HEK293 (cell line): ENCODE results near the gene TTC13.

Source experiments
- CTCF ChIA-PET: fragments of 350-600 bp; formaldehyde crosslinking; extraction: SDS; loops from one replicate; lab custom pipeline; 2021; ENCODE audit warnings: antibody characterized with exemption; lab: Yijun Ruan, JAX
- POLR2A ChIA-PET: fragments of 300-600 bp; formaldehyde crosslinking; extraction: SDS; loops from one replicate; lab custom pipeline; 2020; ENCODE audit warnings: antibody characterized with exemption, inconsistent platforms; lab: Yijun Ruan, JAX
- H3K27ac ChIP-seq: fragments of 200-500 bp; sonication (Bioruptor generic); 2 replicates; pipeline ENCODE4 v1.5.1; 2014; ENCODE audit warnings: low read depth, low read length, control low read depth, inconsistent platforms; ENCODE audit errors: extremely low read depth
- H3K36me3 ChIP-seq, 2 experiments: fragments of 200-500 bp in 1 of 2; sonication (Bioruptor generic) in 1 of 2; 1 replicate in 1 of 2; 2 replicates in 1 of 2; pipeline ENCODE4 v1.5.1; 2014 to 2017; ENCODE audit warnings: inconsistent platforms in 2 of 2, low read length in 2 of 2; ENCODE audit not compliant: control insufficient read depth in 2 of 2, insufficient read depth in 1 of 2
- H3K4me1 ChIP-seq: fragments of 200-500 bp; sonication (Bioruptor generic); 2 replicates; pipeline ENCODE4 v1.5.1; 2014; ENCODE audit warnings: mild to moderate bottlenecking, low read length, inconsistent platforms; ENCODE audit not compliant: control insufficient read depth, insufficient read depth
- H3K4me3 ChIP-seq: 2 replicates; pipeline ENCODE4 v1.5.1; 2011; ENCODE audit warnings: low read depth, mild to moderate bottlenecking, control low read depth, low read length, moderate library complexity
- H3K9me3 ChIP-seq: fragments of 200-500 bp; sonication (Bioruptor generic); 2 replicates; pipeline ENCODE4 v1.5.1; 2014; ENCODE audit warnings: low read depth, low read length, inconsistent platforms; ENCODE audit not compliant: control insufficient read depth, insufficient read depth
- GLI4 ChIP-seq: fragments of 450-650 bp; formaldehyde crosslinking; IDR thresholded peaks from 2 replicates; pipeline ENCODE4 v1.5.1; 2016; ENCODE audit warnings: missing biosample characterization, missing genetic modification characterization
- KLF7 ChIP-seq: fragments of 450-650 bp; formaldehyde crosslinking; IDR thresholded peaks from 2 replicates; pipeline ENCODE4 v1.5.1; 2016; ENCODE audit warnings: missing biosample characterization, missing genetic modification characterization, borderline replicate concordance
- RBAK ChIP-seq: fragments of 450-650 bp; formaldehyde crosslinking; IDR thresholded peaks from 2 replicates; pipeline ENCODE4 v1.5.1; 2016; ENCODE audit warnings: missing biosample characterization, missing genetic modification characterization
- ZNF132 ChIP-seq: fragments of 450-650 bp; formaldehyde crosslinking; IDR thresholded peaks from 2 replicates; pipeline ENCODE4 v1.5.1; 2017; ENCODE audit warnings: missing biosample characterization, missing genetic modification characterization, borderline replicate concordance
- ZNF202 ChIP-seq: fragments of 450-650 bp; formaldehyde crosslinking; IDR thresholded peaks from 2 replicates; pipeline ENCODE4 v1.5.1; 2016; ENCODE audit warnings: missing biosample characterization, missing genetic modification characterization, borderline replicate concordance
- ZNF530 ChIP-seq: fragments of 450-650 bp; formaldehyde crosslinking; IDR thresholded peaks from 2 replicates; pipeline ENCODE4 v1.5.1; 2016; ENCODE audit warnings: low read depth, missing biosample characterization, missing genetic modification characterization
- ZNF549 ChIP-seq: fragments of 450-650 bp; IDR thresholded peaks from 2 replicates; pipeline ENCODE4 v1.5.1; 2018; ENCODE audit warnings: missing biosample characterization, missing genetic modification characterization, mild to moderate bottlenecking, inconsistent platforms, moderate library complexity
- ZNF600 ChIP-seq: fragments of 450-650 bp; formaldehyde crosslinking; IDR thresholded peaks from 2 replicates; pipeline ENCODE4 v1.5.1; 2016; ENCODE audit warnings: missing biosample characterization, missing genetic modification characterization
- ZNF623 ChIP-seq: fragments of 450-650 bp; formaldehyde crosslinking; IDR thresholded peaks from 2 replicates; pipeline ENCODE4 v1.5.1; 2016; ENCODE audit warnings: missing biosample characterization, missing genetic modification characterization
- ZNF664 ChIP-seq: fragments of 450-650 bp; formaldehyde crosslinking; IDR thresholded peaks from 2 replicates; pipeline ENCODE4 v1.5.1; 2016; ENCODE audit warnings: missing biosample characterization, missing genetic modification characterization
- ZNF776 ChIP-seq: fragments of 450-650 bp; formaldehyde crosslinking; IDR thresholded peaks from 2 replicates; pipeline ENCODE4 v1.5.0; 2017; ENCODE audit warnings: missing biosample characterization, missing genetic modification characterization, borderline replicate concordance
- ZNF777 ChIP-seq: fragments of 450-650 bp; formaldehyde crosslinking; IDR thresholded peaks from 2 replicates; pipeline ENCODE4 v1.5.1; 2017; ENCODE audit warnings: missing biosample characterization, missing genetic modification characterization, borderline replicate concordance
- TF ChIP-seq, protein P1 (sequence below): fragments of 450-650 bp; formaldehyde crosslinking; optimal IDR thresholded peaks from 2 replicates; pipeline ENCODE3; 2016; ENCODE audit warnings: missing biosample characterization, mild to moderate bottlenecking, missing genetic modification characterization
- TF ChIP-seq, protein P2 (sequence below): fragments of 450-650 bp; formaldehyde crosslinking; IDR thresholded peaks from 2 replicates; pipeline ENCODE4 v1.5.1; 2016; ENCODE audit warnings: missing biosample characterization, missing genetic modification characterization
- TF ChIP-seq, protein P3 (sequence below): fragments of 450-650 bp; formaldehyde crosslinking; IDR thresholded peaks from 2 replicates; pipeline ENCODE4 v1.5.1; 2017; ENCODE audit warnings: missing biosample characterization, missing genetic modification characterization
- TF ChIP-seq, protein P4 (sequence below): fragments of 450-650 bp; formaldehyde crosslinking; IDR thresholded peaks from 2 replicates; pipeline ENCODE4 v1.5.0; 2017; ENCODE audit warnings: missing biosample characterization, missing genetic modification characterization, borderline replicate concordance
- TF ChIP-seq, protein P5 (sequence below): fragments of 450-650 bp; formaldehyde crosslinking; IDR thresholded peaks from 2 replicates; pipeline ENCODE4 v1.5.1; 2016; ENCODE audit warnings: missing biosample characterization, missing genetic modification characterization

The TTC13 gene

DNA sequence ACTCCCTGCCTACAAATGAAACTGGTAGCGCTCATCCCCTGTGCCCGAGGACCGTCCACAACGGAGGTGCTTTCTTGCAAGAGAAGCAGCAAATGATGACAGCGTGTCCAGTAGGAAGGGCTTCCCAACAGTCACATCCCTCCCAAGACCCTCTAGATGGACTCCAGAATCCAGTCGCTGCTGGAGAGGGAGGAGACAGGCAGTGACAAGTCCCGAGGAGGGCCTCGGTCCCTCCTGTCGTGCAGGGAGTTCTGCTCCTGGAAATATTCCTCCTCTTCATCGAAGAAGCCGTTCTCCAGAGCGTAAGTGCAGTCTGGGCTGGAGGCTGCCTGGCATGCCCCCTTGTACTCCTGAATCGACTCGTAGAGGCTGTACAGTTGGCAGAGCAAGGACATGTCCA lies 41.0 kb upstream of the TTC13 start:
- H3K4me3 ChIP-seq: no peak overlapping the region
- H3K9me3 ChIP-seq: no peaks in the 10 kb centered on the region
- POLR2A ChIA-PET: interaction anchor here (0.7 to 0.9 kb wide), 2 partner anchors 140 to 198 kb away, joined by 3 to 5 read pairs; no protein-coding TSS in a partner anchor
- CTCF ChIA-PET: interaction anchor here (0.5 to 0.7 kb wide), 2 partner anchors 19 to 101 kb away, joined by 3 read pairs; no protein-coding TSS in a partner anchor
- H3K36me3 ChIP-seq: peaks cover 5 to 46% of the 10 kb centered on the region in 2 experiments; a peak in 2 of 3 replicates
- no peak for TF ChIP-seq GLI4 (tag by site-specific recombination)
- no peak for TF ChIP-seq KLF7 (tag by site-specific recombination)
- TF ChIP-seq ZNF776 (tag by site-specific recombination): no peak
- TF ChIP-seq, protein P1, sequence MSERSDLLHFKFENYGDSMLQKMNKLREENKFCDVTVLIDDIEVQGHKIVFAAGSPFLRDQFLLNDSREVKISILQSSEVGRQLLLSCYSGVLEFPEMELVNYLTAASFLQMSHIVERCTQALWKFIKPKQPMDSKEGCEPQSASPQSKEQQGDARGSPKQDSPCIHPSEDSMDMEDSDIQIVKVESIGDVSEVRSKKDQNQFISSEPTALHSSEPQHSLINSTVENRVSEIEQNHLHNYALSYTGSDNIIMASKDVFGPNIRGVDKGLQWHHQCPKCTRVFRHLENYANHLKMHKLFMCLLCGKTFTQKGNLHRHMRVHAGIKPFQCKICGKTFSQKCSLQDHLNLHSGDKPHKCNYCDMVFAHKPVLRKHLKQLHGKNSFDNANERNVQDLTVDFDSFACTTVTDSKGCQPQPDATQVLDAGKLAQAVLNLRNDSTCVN: no peak
- no peak for TF ChIP-seq ZNF777 (tag by site-specific recombination)
- TF ChIP-seq RBAK (tag by site-specific recombination): no peak
- no peak for TF ChIP-seq ZNF202 (tag by site-specific recombination)
- TF ChIP-seq ZNF549 (tag by site-specific recombination): no peak
- TF ChIP-seq, protein P2, sequence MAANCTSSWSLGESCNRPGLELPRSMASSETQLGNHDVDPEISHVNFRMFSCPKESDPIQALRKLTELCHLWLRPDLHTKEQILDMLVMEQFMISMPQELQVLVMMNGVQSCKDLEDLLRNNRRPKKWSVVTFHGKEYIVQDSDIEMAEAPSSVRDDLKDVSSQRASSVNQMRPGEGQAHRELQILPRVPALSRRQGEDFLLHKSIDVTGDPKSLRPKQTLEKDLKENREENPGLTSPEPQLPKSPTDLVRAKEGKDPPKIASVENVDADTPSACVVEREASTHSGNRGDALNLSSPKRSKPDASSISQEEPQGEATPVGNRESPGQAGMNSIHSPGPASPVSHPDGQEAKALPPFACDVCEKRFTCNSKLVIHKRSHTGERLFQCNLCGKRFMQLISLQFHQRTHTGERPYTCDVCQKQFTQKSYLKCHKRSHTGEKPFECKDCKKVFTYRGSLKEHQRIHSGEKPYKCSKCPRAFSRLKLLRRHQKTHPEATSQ (tag by site-specific recombination): no peak
- TF ChIP-seq ZNF530 (tag by site-specific recombination): no peak
- TF ChIP-seq ZNF664 (tag by site-specific recombination): no peak
- TF ChIP-seq, protein P3, sequence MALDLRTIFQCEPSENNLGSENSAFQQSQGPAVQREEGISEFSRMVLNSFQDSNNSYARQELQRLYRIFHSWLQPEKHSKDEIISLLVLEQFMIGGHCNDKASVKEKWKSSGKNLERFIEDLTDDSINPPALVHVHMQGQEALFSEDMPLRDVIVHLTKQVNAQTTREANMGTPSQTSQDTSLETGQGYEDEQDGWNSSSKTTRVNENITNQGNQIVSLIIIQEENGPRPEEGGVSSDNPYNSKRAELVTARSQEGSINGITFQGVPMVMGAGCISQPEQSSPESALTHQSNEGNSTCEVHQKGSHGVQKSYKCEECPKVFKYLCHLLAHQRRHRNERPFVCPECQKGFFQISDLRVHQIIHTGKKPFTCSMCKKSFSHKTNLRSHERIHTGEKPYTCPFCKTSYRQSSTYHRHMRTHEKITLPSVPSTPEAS (tag by site-specific recombination): no peak
- TF ChIP-seq ZNF623 (tag by site-specific recombination): no peak
- TF ChIP-seq, protein P4, sequence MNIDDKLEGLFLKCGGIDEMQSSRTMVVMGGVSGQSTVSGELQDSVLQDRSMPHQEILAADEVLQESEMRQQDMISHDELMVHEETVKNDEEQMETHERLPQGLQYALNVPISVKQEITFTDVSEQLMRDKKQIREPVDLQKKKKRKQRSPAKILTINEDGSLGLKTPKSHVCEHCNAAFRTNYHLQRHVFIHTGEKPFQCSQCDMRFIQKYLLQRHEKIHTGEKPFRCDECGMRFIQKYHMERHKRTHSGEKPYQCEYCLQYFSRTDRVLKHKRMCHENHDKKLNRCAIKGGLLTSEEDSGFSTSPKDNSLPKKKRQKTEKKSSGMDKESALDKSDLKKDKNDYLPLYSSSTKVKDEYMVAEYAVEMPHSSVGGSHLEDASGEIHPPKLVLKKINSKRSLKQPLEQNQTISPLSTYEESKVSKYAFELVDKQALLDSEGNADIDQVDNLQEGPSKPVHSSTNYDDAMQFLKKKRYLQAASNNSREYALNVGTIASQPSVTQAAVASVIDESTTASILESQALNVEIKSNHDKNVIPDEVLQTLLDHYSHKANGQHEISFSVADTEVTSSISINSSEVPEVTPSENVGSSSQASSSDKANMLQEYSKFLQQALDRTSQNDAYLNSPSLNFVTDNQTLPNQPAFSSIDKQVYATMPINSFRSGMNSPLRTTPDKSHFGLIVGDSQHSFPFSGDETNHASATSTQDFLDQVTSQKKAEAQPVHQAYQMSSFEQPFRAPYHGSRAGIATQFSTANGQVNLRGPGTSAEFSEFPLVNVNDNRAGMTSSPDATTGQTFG (tag by site-specific recombination): no peak
- TF ChIP-seq, protein P5, sequence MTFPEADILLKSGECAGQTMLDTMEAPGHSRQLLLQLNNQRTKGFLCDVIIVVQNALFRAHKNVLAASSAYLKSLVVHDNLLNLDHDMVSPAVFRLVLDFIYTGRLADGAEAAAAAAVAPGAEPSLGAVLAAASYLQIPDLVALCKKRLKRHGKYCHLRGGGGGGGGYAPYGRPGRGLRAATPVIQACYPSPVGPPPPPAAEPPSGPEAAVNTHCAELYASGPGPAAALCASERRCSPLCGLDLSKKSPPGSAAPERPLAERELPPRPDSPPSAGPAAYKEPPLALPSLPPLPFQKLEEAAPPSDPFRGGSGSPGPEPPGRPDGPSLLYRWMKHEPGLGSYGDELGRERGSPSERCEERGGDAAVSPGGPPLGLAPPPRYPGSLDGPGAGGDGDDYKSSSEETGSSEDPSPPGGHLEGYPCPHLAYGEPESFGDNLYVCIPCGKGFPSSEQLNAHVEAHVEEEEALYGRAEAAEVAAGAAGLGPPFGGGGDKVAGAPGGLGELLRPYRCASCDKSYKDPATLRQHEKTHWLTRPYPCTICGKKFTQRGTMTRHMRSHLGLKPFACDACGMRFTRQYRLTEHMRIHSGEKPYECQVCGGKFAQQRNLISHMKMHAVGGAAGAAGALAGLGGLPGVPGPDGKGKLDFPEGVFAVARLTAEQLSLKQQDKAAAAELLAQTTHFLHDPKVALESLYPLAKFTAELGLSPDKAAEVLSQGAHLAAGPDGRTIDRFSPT (tag by site-specific recombination): no peak
- H3K4me1 ChIP-seq: no peaks in the 10 kb centered on the region
- H3K27ac ChIP-seq: no peak overlapping the region

DNA sequence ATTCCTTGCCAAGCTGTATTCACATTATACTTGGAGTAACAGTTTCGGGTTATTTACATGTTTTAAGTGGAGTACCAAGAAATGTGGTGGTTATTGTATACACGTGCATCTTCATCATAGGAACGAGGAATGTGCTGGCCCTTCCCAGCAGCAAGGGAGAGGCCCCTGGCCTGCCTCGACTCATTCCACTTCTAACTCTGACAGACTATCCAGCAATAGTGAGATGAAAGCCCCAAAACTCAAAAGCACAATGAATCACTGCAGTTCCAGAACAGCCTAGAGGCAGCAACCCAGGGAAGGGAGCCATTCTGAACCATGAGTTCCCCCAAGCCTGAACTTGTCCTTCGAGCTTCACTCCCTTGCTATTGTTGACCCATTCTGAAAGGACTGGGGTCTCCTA lies 38.3 kb upstream of the TTC13 start:
- no peak overlapping the region for H3K27ac ChIP-seq
- 0 out of 2 replicates have a peak, but pooled peaks have one; percentile 39 for TF ChIP-seq ZNF600 (tag by site-specific recombination)
- TF ChIP-seq ZNF132 (tag by site-specific recombination): no peak
- no peaks in the 10 kb centered on the region for H3K4me1 ChIP-seq
- H3K4me3 ChIP-seq: no peak overlapping the region
- ChIA-PET CTCF (interaction anchor here (1.3 to 2.2 kb wide), 2 partner anchors 22 to 193 kb away, joined by 6 to 14 read pairs; no protein-coding TSS in a partner anchor), POLR2A (interaction anchor here (0.5 kb wide), 1 partner anchor 194 kb away, joined by 3 read pairs; no protein-coding TSS in a partner anchor)
- H3K36me3 ChIP-seq: peaks cover 5 to 38% of the 10 kb centered on the region in 2 experiments; a peak in 2 of 3 replicates
- H3K9me3 ChIP-seq: no peaks in the 10 kb centered on the region
